DOHH2 (cell line): ENCODE results near the gene TJP2.
A peak's percentile ranks its signal among the peaks of the same experiment; 100 is the strongest.

Source experiments
- H3F3A ChIP-seq: fragments of 200-600 bp; sonication (generic), shearing (Covaris generic); 2 replicates; pipeline ENCODE4 v1.6.0; 2016; ENCODE audit warnings: antibody characterized with exemption, mild to moderate bottlenecking; ENCODE audit not compliant: control insufficient read depth, insufficient read depth
- H3K27ac ChIP-seq: fragments of 200-600 bp; sonication (generic); 2 replicates; pipeline ENCODE4 v1.5.1; 2014; ENCODE audit warnings: low read depth, mild to moderate bottlenecking, low read length, moderate library complexity
- H3K27me3 ChIP-seq: fragments of 200-600 bp; sonication (generic); 2 replicates; pipeline ENCODE4 v1.6.1; 2014; ENCODE audit warnings: mild to moderate bottlenecking, low read length, mixed read lengths; ENCODE audit not compliant: control insufficient read depth
- H3K36me3 ChIP-seq: fragments of 200-600 bp; sonication (generic); 2 replicates; pipeline ENCODE4 v1.6.1; 2014; ENCODE audit warnings: mild to moderate bottlenecking, low read length, moderate library complexity, mixed read lengths; ENCODE audit not compliant: control insufficient read depth
- H3K4me1 ChIP-seq: fragments of 200-600 bp; sonication (generic); 2 replicates; pipeline ENCODE4 v1.6.1; 2014; ENCODE audit warnings: mild to moderate bottlenecking, low read length, mixed read lengths; ENCODE audit not compliant: control insufficient read depth
- H3K4me2 ChIP-seq: fragments of 200-600 bp; sonication (generic); 2 replicates; pipeline ENCODE4 v1.6.0; 2014; ENCODE audit warnings: mild to moderate bottlenecking, low read length, moderate library complexity
- H3K4me3 ChIP-seq: fragments of 200-600 bp; sonication (generic); 2 replicates; pipeline ENCODE4 v1.5.1; 2014; ENCODE audit warnings: mild to moderate bottlenecking, low read length, mixed read lengths
- H3K79me2 ChIP-seq: fragments of 200-600 bp; sonication (generic); 2 replicates; pipeline ENCODE4 v1.6.1; 2014; ENCODE audit warnings: mild to moderate bottlenecking, low read length, mixed read lengths; ENCODE audit not compliant: control insufficient read depth
- H3K9me2 ChIP-seq: fragments of 200-600 bp; sonication (generic); replicated peaks from 2 replicates; pipeline ENCODE4 v1.6.1; 2014; ENCODE audit warnings: mild to moderate bottlenecking, low read length, mixed read lengths; ENCODE audit not compliant: control insufficient read depth
- H3K9me3 ChIP-seq: fragments of 200-600 bp; sonication (generic); 2 replicates; pipeline ENCODE4 v1.6.1; 2014; ENCODE audit warnings: antibody characterized with exemption, low read length, mixed read lengths; ENCODE audit not compliant: control insufficient read depth, insufficient read depth
- H4K20me1 ChIP-seq: fragments of 200-600 bp; sonication (generic); 2 replicates; pipeline ENCODE4 v1.6.0; 2014; ENCODE audit warnings: low read depth, mild to moderate bottlenecking, antibody characterized with exemption, low read length, moderate library complexity; ENCODE audit not compliant: control insufficient read depth, insufficient read depth
- CTCF ChIP-seq: fragments of 200-600 bp; sonication (generic); IDR thresholded peaks from one replicate; pipeline ENCODE4 v1.5.1; 2014; ENCODE audit warnings: antibody characterized with exemption, mild to moderate bottlenecking, low read depth, low read length; ENCODE audit not compliant: poor library complexity, severe bottlenecking
- EZH2phosphoT487 ChIP-seq: fragments of 200-600 bp; sonication (generic); IDR thresholded peaks from 2 replicates; pipeline ENCODE4 v1.6.1; 2017; ENCODE audit warnings: borderline replicate concordance, mild to moderate bottlenecking, antibody characterized with exemption, low read length, moderate library complexity, mixed read lengths

TJP2 gene

GRCh38 chr9:69194702-69195418 lies 20.8 kb downstream of the TJP2 start:
- H4K20me1 ChIP-seq = no peaks in the 10 kb centered on the region
- H3K36me3 ChIP-seq = no peaks in the 10 kb centered on the region
- no peaks in the 10 kb centered on the region for H3K9me2 ChIP-seq
- peaks cover 59% of the 10 kb centered on the region for H3K4me1 ChIP-seq
- H3K4me2 ChIP-seq = peak overlapping the region; percentile 43
- peaks cover 85% of the 10 kb centered on the region for H3K79me2 ChIP-seq
- no peaks in the 10 kb centered on the region for H3K9me3 ChIP-seq
- no peaks in the 10 kb centered on the region for H3K27me3 ChIP-seq
- no peak overlapping the region; the same call in 1 of the 2 replicates for H3K4me3 ChIP-seq
- no peak overlapping the region for H3K27ac ChIP-seq
- TF ChIP-seq CTCF (no peak), EZH2phosphoT487 (no peak)
- H3F3A ChIP-seq = peaks cover 3% of the 10 kb centered on the region; the same call in 1 of the 2 replicates

- peak overlapping the region; percentile 43; the same call in 1 of the 2 replicates for H3K4me2 ChIP-seq
- H3K9me3 ChIP-seq = no peaks in the 10 kb centered on the region
- TF ChIP-seq EZH2phosphoT487 (no peak), CTCF (no peak)
- peaks cover 3% of the 10 kb centered on the region; the same call in 1 of the 2 replicates for H3F3A ChIP-seq
- peaks cover 51% of the 10 kb centered on the region for H3K4me1 ChIP-seq
- H3K36me3 ChIP-seq = no peaks in the 10 kb centered on the region
- H3K79me2 ChIP-seq = peaks cover 81% of the 10 kb centered on the region
- H3K27me3 ChIP-seq = no peaks in the 10 kb centered on the region
- H3K9me2 ChIP-seq = no peaks in the 10 kb centered on the region
- no peak overlapping the region; the same call in 1 of the 2 replicates for H3K4me3 ChIP-seq
- H3K27ac ChIP-seq = no peak overlapping the region
- H4K20me1 ChIP-seq = no peaks in the 10 kb centered on the region
These were observed 21.6 kb downstream of the TJP2 start for GRCh38 chr9:69195668-69196067.

- Histone ChIP-seq H3K36me3 (no peaks in the 10 kb centered on the region), H4K20me1 (no peaks in the 10 kb centered on the region), H3K4me1 (peaks cover 31% of the 10 kb centered on the region), H3K27me3 (no peaks in the 10 kb centered on the region), H3F3A (peaks cover 3% of the 10 kb centered on the region; the same call in 1 of the 2 replicates), H3K9me2 (no peaks in the 10 kb centered on the region), H3K9me3 (no peaks in the 10 kb centered on the region), H3K4me2 (no peak overlapping the region), H3K79me2 (peaks cover 62% of the 10 kb centered on the region), H3K27ac (no peak overlapping the region), H3K4me3 (no peak overlapping the region)
- no peak for TF ChIP-seq CTCF
- TF ChIP-seq EZH2phosphoT487 = no peak
These were observed 23.6 kb downstream of the TJP2 start for GRCh38 chr9:69197687-69198086.
